ENCODE results near the gene WDR26.

Gene WDR26

DNA sequence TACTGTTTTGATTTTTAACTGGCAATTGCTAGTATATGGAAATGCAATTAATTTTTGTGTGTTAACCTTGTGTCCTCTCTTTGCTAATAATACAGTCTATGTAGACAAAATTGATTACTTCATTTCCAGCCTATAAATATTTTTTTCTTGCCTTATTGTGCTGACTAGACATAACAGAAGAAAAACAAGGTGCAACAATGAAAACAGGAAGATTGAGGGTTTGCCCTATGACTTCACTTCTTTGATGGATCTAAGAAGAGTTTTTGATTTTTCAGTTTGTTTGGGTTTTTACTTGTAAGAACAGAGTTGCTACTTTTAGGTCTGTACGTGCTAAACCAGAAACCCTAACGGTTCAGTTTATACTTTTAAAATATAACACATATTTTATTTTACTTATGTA lies 86.5 kb downstream of the WDR26 start:
- no peak for DNase-seq (ENCODE audit: low read depth)

DNA sequence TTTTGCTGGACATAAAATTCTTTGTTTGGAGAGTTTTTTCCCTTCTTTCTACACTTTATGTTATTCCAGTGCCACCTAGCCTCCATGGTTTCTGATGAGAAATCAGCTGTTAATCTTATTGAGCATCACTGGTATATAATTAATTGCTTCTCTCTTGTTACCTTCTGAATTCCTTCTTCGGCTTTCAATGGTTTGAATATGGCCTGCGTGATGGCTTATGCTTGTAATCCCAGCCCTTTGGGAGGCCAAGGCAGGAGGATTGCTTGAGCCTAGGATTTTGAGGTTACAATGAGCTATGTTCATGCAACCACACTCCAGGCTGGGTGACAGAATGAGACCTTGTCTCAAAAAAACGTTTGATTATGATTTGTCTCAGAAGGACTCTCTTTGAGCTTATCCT lies 90.9 kb downstream of the WDR26 start:
- DNase-seq (ENCODE audit: low read depth): no peak

DNA sequence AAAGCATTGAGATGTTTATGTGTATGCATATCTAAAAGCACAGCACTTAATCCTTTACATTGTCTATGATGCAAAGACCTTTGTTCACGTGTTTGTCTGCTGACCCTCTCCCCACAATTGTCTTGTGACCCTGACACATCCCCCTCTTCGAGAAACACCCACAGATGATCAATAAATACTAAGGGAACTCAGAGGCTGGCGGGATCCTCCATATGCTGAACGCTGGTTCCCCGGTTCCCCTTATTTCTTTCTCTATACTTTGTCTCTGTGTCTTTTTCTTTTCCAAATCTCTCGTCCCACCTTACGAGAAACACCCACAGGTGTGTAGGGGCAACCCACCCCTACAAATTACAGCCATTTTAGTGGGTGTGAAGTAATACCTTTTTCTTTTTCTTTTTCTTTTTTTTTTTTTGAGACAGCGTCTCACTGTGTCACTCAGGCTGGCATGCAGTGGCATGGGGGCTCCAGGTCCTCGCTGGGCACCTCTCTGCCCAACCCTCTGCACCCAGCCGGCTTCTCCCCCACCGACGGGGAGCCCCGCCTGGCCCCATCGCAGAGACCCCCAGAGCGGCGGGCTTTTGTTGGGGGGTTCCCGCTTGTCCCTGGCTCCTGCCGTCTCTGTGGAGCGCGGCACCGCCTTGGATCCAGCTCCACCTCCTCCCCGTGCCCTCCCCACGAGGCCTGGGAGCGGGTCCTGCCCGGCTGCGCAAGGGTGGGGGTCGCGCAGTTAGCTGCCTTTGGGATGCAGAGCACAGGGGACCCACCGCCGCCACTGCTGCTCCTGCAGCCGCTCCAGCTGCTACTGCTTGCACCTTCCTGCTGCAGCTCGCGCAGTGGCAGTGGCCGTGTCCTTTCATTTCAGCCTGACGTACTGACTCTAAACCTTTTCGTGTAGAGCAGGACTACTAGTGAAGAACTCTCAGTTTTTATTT lies 93.9 kb downstream of the WDR26 start:
- DNase-seq (ENCODE audit: low read depth): peak; percentile 11

DNA sequence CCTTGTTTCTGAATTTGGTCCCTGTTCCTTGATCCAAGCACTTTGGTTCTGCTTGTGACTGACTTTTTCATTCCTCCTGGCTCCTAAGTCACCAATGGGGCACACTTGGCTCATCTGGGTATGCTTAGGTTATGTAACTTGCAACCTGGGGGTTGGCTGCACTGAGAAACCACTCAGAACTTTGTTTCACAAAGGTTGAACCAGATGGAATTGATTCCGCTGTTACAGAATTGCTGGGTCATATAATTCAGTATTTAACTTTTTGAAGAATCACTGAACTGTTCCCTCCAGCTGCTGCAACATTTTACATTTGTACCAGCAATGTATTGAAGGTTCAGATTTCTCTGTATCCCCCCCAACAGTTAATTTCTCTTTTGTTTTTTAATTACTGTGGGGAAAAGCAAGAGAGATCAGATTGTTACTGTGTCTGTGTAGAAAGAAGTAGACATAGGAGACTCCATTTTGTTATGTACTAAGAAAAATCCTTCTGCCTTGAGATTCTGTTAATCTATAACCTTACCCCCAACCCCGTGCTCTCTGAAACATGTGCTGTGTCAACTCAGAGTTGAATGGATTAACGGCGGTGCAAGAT lies 95.1 kb downstream of the WDR26 start:
- DNase-seq (ENCODE audit: low read depth): no peak

DNA sequence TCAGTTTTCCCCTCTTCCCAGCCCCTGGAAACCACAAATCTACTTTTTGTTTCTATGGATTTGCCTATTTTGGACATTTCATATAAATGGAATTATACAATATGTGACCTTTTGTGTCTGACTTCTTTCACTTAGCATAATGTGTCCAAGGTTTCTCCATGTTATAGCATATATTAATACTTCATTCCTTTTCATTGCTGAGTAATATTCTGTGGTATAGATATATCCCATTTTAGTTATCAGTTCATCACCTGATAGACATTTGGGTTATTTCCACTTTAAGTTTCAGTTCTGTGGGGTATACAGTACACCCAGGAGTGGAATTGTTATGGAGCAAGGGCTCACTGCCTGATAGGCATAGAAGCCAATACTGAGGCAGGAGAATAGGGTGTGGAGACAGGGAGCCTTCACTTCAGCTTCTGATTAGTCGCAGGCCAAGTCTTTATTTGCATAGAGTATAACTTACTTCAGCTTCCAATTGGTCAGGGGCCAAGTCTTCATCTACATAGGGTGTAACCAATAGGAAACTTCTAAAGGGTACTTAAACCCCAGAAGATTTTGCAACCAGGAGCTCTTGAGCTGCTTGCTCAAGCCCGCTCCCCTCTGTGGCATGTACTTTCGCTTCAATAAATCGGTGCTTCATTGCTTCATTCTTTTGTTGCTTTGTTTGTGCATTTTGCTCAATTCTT lies 96.3 kb downstream of the WDR26 start:
- no peak for DNase-seq (ENCODE audit: low read depth)

All from activated T-helper 9 cell treated with anti-CD3 and anti-CD28 coated beads, Interleukin-2, amount 50 U/mL, for 16 hours (primary cell).